GM13976 (cell line): ENCODE measurements around the gene ELF3.
"Not testable (repeated sequence)": the region's sequence is repeated elsewhere in the genome, so short reads cannot be mapped to it uniquely, and the experiment has no call there.

ENCODE experiments used
- DNase-seq: peaks from one replicate; pipeline ENCODE4 v3.0.0; 2012; ENCODE audit warnings: low spot score
- CTCF ChIP-seq: IDR thresholded peaks from 2 replicates; pipeline ENCODE4 v1.5.1; 2012; ENCODE audit warnings: borderline replicate concordance, mild to moderate bottlenecking; ENCODE audit not compliant: insufficient read depth; ENCODE audit errors: extremely low read depth, missing control alignments, control extremely low read depth
- in situ Hi-C: fragments of 300-500 bp; cut with MboI; formaldehyde crosslinking; loops from one replicate; pipeline ENCODE4 v1.12.0; 2022; ENCODE audit warnings: low sequenced_read_pairs, mixed read lengths, inconsistent platforms; ENCODE audit not compliant: unreplicated experiment

The ELF3 gene

GRCh38 chr1:202058001-202058908 is 47.9 kb downstream of the ELF3 start:
- DNase-seq = peak; percentile 15
- in situ Hi-C loops = no loop called here
- no peak for TF ChIP-seq CTCF

- TF ChIP-seq CTCF = no peak
- no peak for DNase-seq
- in situ Hi-C loops = no loop called here
These were observed 50.7 kb downstream of the ELF3 start for GRCh38 chr1:202061055-202061454.

- DNase-seq, in situ Hi-C loops: not testable (repeated sequence)
These were observed 51.4 kb downstream of the ELF3 start for GRCh38 chr1:202061787-202062186.

DNA sequence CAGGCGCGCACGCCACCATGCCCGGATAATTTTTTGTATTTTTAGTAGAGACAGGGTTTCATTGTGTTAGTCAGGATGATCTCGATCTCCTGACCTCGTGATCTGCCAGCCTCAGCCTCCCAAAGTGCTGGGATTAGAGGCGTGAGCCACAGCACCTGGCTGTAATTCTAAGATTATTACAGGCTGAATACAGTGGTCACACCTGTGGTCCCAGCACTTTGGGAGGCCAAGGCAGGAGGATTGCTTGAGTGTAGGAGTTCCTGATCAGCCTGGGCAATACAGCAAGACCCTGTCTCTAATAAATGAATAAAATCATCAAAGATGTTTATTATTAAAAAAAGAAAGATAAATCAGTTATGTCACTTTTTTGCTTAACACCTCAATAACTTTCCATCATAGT is 52.2 kb downstream of the ELF3 start:
- in situ Hi-C loops, DNase-seq: not testable (repeated sequence)

DNA sequence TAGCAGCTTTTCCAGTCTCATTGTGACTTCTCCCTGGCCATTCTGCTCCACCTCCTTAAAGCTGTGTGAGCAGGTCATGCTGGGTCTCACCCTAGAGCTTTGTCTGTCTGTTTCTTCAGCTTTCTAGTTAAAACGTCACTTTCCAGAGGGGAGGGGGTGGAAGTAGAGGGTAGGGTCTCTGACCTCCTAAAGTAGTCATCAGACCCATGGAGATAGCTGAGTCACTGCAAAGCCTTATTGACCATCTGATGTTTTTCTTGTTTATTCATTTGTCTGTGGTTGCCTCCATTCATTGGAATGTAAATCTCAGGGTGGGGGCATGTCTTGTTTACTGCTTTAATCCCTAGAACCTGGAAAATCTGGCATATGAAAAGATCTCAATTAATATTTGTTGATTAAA is 52.7 kb downstream of the ELF3 start:
- in situ Hi-C loops = no loop called here
- no peak for DNase-seq
- no peak for TF ChIP-seq CTCF

DNA sequence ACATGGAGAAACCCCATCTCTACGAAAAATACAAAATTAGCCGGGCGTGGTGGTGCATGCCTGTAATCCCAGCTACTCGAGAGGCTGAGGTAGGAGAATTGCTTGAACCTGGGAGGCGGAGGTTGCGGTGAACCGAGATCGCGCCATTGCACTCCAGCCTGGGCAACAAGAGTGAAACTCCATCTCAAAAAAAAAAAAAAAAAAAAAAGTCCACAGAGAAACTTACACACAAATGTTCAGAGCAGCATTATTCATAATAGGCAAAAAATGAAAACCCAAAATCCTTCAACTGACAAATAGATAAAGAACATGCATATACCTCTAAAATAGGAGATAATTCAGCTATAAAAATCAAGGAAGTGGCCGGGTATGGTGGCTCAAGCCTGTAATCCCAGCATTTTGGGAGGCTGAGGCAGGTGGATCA is 54.5 kb downstream of the ELF3 start:
- in situ Hi-C loops, DNase-seq: not testable (repeated sequence)
